SK-N-SH (cell line): ENCODE results near the gene GSTO2. TPM values are rescaled to one million over a fixed set of nuclear protein-coding genes. Genes with fewer than 3 reads are reported as not detected.

ENCODE experiments used
- CTCF ChIA-PET: fragments of 300-600, 350-600 bp; formaldehyde crosslinking; extraction: SDS; loops from one replicate; lab custom pipeline; 2021; lab: Yijun Ruan, JAX
- POLR2A ChIA-PET: fragments of 350-600 bp; sonication (Branson Sonifier 250); formaldehyde crosslinking; extraction: SDS; loops from one replicate; lab custom pipeline; 2020; ENCODE audit warnings: antibody characterized with exemption, inconsistent platforms; lab: Yijun Ruan, JAX
- DNase-seq: peaks from one replicate; pipeline ENCODE4 v3.0.0; 2012
- H2AFZ ChIP-seq: fragments of 200-600 bp; sonication (generic); 2 replicates; pipeline ENCODE4 v1.8.1; 2016; ENCODE audit warnings: antibody characterized with exemption, mild to moderate bottlenecking, low read depth
- H3F3A ChIP-seq: fragments of 200-600 bp; sonication (generic); replicated peaks from 2 replicates; pipeline ENCODE3; 2016; ENCODE audit warnings: antibody characterized with exemption, mild to moderate bottlenecking; ENCODE audit not compliant: insufficient read depth
- H3K27ac ChIP-seq, 2 experiments: fragments of 200-500 bp in 1 of 2; fragments of 200-600 bp in 1 of 2; sonication (Bioruptor generic) in 1 of 2; sonication (generic), shearing (Covaris generic) in 1 of 2; 2 replicates each; pipeline versions ENCODE4 v1.5.1 to v1.6.1; 2014 to 2016; ENCODE audit warnings: low read depth in 2 of 2, inconsistent platforms in 1 of 2, low read length in 1 of 2, mild to moderate bottlenecking in 1 of 2, mixed read lengths in 1 of 2
- H3K27me3 ChIP-seq: fragments of 200-600 bp; sonication (generic), shearing (Covaris generic); 2 replicates; pipeline ENCODE4 v1.6.1; 2016; ENCODE audit warnings: mixed run types; ENCODE audit not compliant: insufficient read depth
- H3K36me3 ChIP-seq, 2 experiments: fragments of 200-500 bp in 1 of 2; fragments of 200-600 bp in 1 of 2; sonication (Bioruptor generic) in 1 of 2; sonication (generic) in 1 of 2; replicated peaks in 1 of 2; 2 replicates each; pipeline versions ENCODE3 to v1.5.1; 2014 to 2016; ENCODE audit warnings: low read length in 1 of 2, mild to moderate bottlenecking in 1 of 2; ENCODE audit not compliant: insufficient read depth in 2 of 2, control insufficient read depth in 1 of 2
- H3K4me1 ChIP-seq, 2 experiments: fragments of 200-500 bp in 1 of 2; fragments of 200-600 bp in 1 of 2; sonication (Bioruptor generic) in 1 of 2; sonication (generic), shearing (Covaris generic) in 1 of 2; 2 replicates each; pipeline versions ENCODE4 v1.5.1 to v1.6.1; 2014 to 2016; ENCODE audit warnings: low read depth in 1 of 2, low read length in 1 of 2, mixed run types in 1 of 2; ENCODE audit not compliant: insufficient read depth in 2 of 2, control insufficient read depth in 1 of 2
- H3K4me2 ChIP-seq: fragments of 200-600 bp; sonication (generic), shearing (Covaris generic); 2 replicates; pipeline ENCODE4 v1.6.1; 2017; ENCODE audit warnings: mixed run types
- H3K4me3 ChIP-seq, 2 experiments: fragments of 200-500 bp in 1 of 2; fragments of 200-600 bp in 1 of 2; sonication (Bioruptor generic) in 1 of 2; sonication (generic), shearing (Covaris generic) in 1 of 2; 2 replicates each; pipeline versions ENCODE4 v1.5.1 to v1.8.1; 2014 to 2016; ENCODE audit warnings: low read depth in 2 of 2, inconsistent platforms in 1 of 2, low read length in 1 of 2, mild to moderate bottlenecking in 1 of 2, mixed read lengths in 1 of 2, moderate library complexity in 1 of 2
- H3K79me2 ChIP-seq: fragments of 200-600 bp; sonication (generic); 2 replicates; pipeline ENCODE4 v1.8.1; 2017; ENCODE audit warnings: mild to moderate bottlenecking; ENCODE audit not compliant: insufficient read depth
- H3K9ac ChIP-seq: fragments of 200-600 bp; sonication (generic); 2 replicates; pipeline ENCODE4 v1.6.1; 2017; ENCODE audit warnings: mixed run types
- H3K9me2 ChIP-seq: fragments of 200-600 bp; sonication (generic); 2 replicates; pipeline ENCODE4 v1.6.1; 2017; ENCODE audit warnings: mixed run types
- H3K9me3 ChIP-seq: fragments of 200-600 bp; sonication (generic); 2 replicates; pipeline ENCODE4 v1.6.1; 2017; ENCODE audit warnings: mixed run types, mild to moderate bottlenecking, moderate library complexity
- H4K20me1 ChIP-seq: fragments of 200-600 bp; sonication (generic); 2 replicates; pipeline ENCODE4 v1.6.1; 2017; ENCODE audit warnings: mild to moderate bottlenecking, mixed run types; ENCODE audit not compliant: insufficient read depth
- ELF1 ChIP-seq: IDR thresholded peaks from 2 replicates; pipeline ENCODE4 v1.4.0; 2012
- EP300 ChIP-seq, 2 experiments: IDR thresholded peaks; 2 replicates each; pipeline versions ENCODE4 v1.4.0 to v1.6.1; 2012; ENCODE audit warnings: borderline replicate concordance in 1 of 2, low read depth in 1 of 2, low read length in 1 of 2
- EZH2phosphoT487 ChIP-seq: fragments of 200-600 bp; sonication (generic); IDR thresholded peaks from 2 replicates; pipeline ENCODE4 v1.6.1; 2017; ENCODE audit warnings: low read depth, mixed run types, mild to moderate bottlenecking, antibody characterized with exemption, moderate library complexity, borderline replicate concordance
- FOSL2 ChIP-seq: IDR thresholded peaks from 2 replicates; pipeline ENCODE4 v1.4.0; 2012; ENCODE audit warnings: low read depth, mild to moderate bottlenecking, moderate library complexity, borderline replicate concordance
- FOXJ3 ChIP-seq: sonication (generic); formaldehyde crosslinking; IDR thresholded peaks from 2 replicates; pipeline ENCODE4 v1.5.1; 2020; ENCODE audit warnings: mild to moderate bottlenecking, missing genetic modification reagents
- FOXM1 ChIP-seq: IDR thresholded peaks from 2 replicates; pipeline ENCODE4 v1.4.0; 2012; ENCODE audit warnings: low read depth, mild to moderate bottlenecking
- GABPA ChIP-seq: IDR thresholded peaks from 2 replicates; pipeline ENCODE4 v1.4.0; 2012; ENCODE audit warnings: low read depth, mild to moderate bottlenecking
- GATA2 ChIP-seq: sonication (generic); formaldehyde crosslinking; IDR thresholded peaks from 2 replicates; pipeline ENCODE4 v1.5.0; 2020; ENCODE audit warnings: mild to moderate bottlenecking, missing genetic modification reagents
- JUND ChIP-seq: IDR thresholded peaks from 2 replicates; pipeline ENCODE4 v1.4.0; 2012
- MEF2A ChIP-seq: IDR thresholded peaks from 2 replicates; pipeline ENCODE4 v1.4.0; 2012; ENCODE audit warnings: low read depth, borderline replicate concordance
- NFIC ChIP-seq: IDR thresholded peaks from 2 replicates; pipeline ENCODE4 v1.4.0; 2012; ENCODE audit warnings: borderline replicate concordance
- NRF1 ChIP-seq: IDR thresholded peaks from 2 replicates; pipeline ENCODE4 v1.6.1; 2012; ENCODE audit warnings: low read depth, mild to moderate bottlenecking, low read length
- POLR2AphosphoS5 ChIP-seq: IDR thresholded peaks from 2 replicates; pipeline ENCODE4 v1.6.1; 2012; ENCODE audit warnings: low read depth, low read length
- RAD21 ChIP-seq: IDR thresholded peaks from 2 replicates; pipeline ENCODE4 v1.6.1; 2012; ENCODE audit warnings: mild to moderate bottlenecking, low read length
- RCOR1 ChIP-seq: fragments of 150-350 bp; IDR thresholded peaks from 2 replicates; pipeline ENCODE4 v1.6.1; 2017; ENCODE audit warnings: antibody characterized with exemption, low read length
- RFX5 ChIP-seq: IDR thresholded peaks from 2 replicates; pipeline ENCODE4 v1.6.1; 2012; ENCODE audit warnings: mild to moderate bottlenecking, improper control_type of control experiment, low read length
- SIN3A ChIP-seq: IDR thresholded peaks from 2 replicates; pipeline ENCODE4 v1.6.1; 2012; ENCODE audit warnings: low read depth, mild to moderate bottlenecking, low read length, moderate library complexity, borderline replicate concordance
- SMC3 ChIP-seq: IDR thresholded peaks from 2 replicates; pipeline ENCODE4 v1.6.1; 2012; ENCODE audit warnings: low read depth, low read length, improper control_type of control experiment
- TAF1 ChIP-seq: IDR thresholded peaks from 2 replicates; pipeline ENCODE4 v1.6.1; 2012; ENCODE audit warnings: low read depth, mild to moderate bottlenecking, low read length, moderate library complexity, borderline replicate concordance
- TCF12 ChIP-seq: IDR thresholded peaks from 2 replicates; pipeline ENCODE4 v1.4.0; 2012
- TEAD4 ChIP-seq: IDR thresholded peaks from 2 replicates; pipeline ENCODE4 v1.4.0; 2012; ENCODE audit warnings: mild to moderate bottlenecking, borderline replicate concordance; ENCODE audit not compliant: insufficient read depth
- YY1 ChIP-seq: IDR thresholded peaks from 2 replicates; pipeline ENCODE4 v1.4.0; 2012; ENCODE audit warnings: low read depth, mild to moderate bottlenecking
- WGBS: methylation state at CpG from one replicate; pipeline ENCODE4 v1.1.6; 2017; ENCODE audit warnings: low lambda C conversion rate; 5-methylcytosine and 5-hydroxymethylcytosine counted together
- polyA plus RNA-seq, 3 experiments: library from polyadenylated mRNA; depleted of rRNA; stranded (reverse); fragments of >200 nt; gene quantifications; 2 replicates each; pipeline ENCODE4 v1.2.3, GENCODE V29; 2012
- TF ChIP-seq, protein P1 (sequence below): fragments of 150-350 bp; IDR thresholded peaks from 2 replicates; pipeline ENCODE4 v1.6.1; 2017; ENCODE audit warnings: antibody characterized with exemption, low read length, low read depth, borderline replicate concordance
- TF ChIP-seq, protein P2 (sequence below): IDR thresholded peaks from 2 replicates; pipeline ENCODE4; 2012
- TF ChIP-seq, protein P3 (sequence below): fragments of 200-600 bp; sonication (generic); IDR thresholded peaks from 2 replicates; pipeline ENCODE4 v1.6.1; 2017; ENCODE audit warnings: antibody characterized with exemption, mild to moderate bottlenecking, moderate library complexity
- TF ChIP-seq, protein P4 (sequence below): IDR thresholded peaks from 2 replicates; pipeline ENCODE4 v1.4.0; 2012; ENCODE audit warnings: low read depth
- TF ChIP-seq, protein P5 (sequence below): IDR thresholded peaks from 2 replicates; pipeline ENCODE4 v1.4.0; 2012; ENCODE audit warnings: low read depth, borderline replicate concordance
- TF ChIP-seq, protein P6 (sequence below): IDR thresholded peaks from 2 replicates; pipeline ENCODE4 v1.4.0; 2012; ENCODE audit warnings: low read depth, borderline replicate concordance

The GSTO2 gene
- polyA plus RNA-seq, 1 of the 3 experiments (the other 2 are of a cell fraction): 0.49 TPM

DNA sequence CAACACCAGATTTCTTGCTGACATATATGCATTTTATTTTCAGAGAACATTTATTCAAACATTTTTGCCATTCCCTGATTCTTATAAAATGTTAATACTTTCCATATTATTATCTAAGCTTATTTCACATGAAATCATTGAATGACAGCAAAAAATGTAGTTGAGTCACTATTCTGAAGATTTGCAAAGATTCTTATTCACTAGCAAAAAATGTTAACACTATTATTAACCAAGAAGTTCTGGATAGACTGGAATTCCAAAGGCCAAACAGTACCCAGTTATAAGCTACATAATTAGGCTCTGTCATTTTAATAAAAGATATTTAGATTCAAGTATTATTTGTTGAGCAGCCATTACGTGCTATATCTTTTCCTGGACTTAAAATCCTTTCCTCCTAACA, 4.3 kb downstream of the GSTO2 start:
- Histone ChIP-seq H3K79me2 (peaks cover 1% of the 10 kb centered on the region), H3K4me1 (peaks cover 6 to 11% of the 10 kb centered on the region in 2 experiments; a peak in 2 of 4 replicates), H3K4me2 (peak overlapping the region; percentile 6; the same call in 1 of the 2 replicates), H3K27ac (peak overlapping the region in 1 of 2 experiments; percentile 76; a peak in 2 of 4 replicates), H2AFZ (peak overlapping the region; percentile 47), H3K4me3 (no peak overlapping the region), H3K27me3 (no peaks in the 10 kb centered on the region), H3K36me3 (peaks cover 1 to 3% of the 10 kb centered on the region in 2 experiments), H3K9me2 (no peaks in the 10 kb centered on the region), H4K20me1 (no peaks in the 10 kb centered on the region), H3K9ac (peak overlapping the region; percentile 13; the same call in 1 of the 2 replicates), H3K9me3 (no peaks in the 10 kb centered on the region), H3F3A (peaks cover 19% of the 10 kb centered on the region)
- ChIA-PET CTCF (interaction anchor here (0.9 to 8.7 kb wide), 10 partner anchors 9 to 266 kb away, joined by 3 to 118 read pairs (median 15); partner anchors contain the start of genes CFAP58, GSTO1 and ITPRIP), POLR2A (interaction anchor here (1.4 kb wide), 1 partner anchor 18 kb away, joined by 4 read pairs; the partner anchor contains the start of gene GSTO1)
- WGBS: 49% methylated on average over 1 of the region's 1 CpG
- no peak for DNase-seq
- no peak for TF ChIP-seq FOXJ3
- no peak for TF ChIP-seq RCOR1
- TF ChIP-seq NFIC: no peak
- TF ChIP-seq TEAD4: no peak
- TF ChIP-seq TCF12: 0 out of 2 replicates have a peak, but pooled peaks have one; percentile 22
- no peak for TF ChIP-seq GATA2 (CRISPR knock-in tag)
- TF ChIP-seq, protein P1, sequence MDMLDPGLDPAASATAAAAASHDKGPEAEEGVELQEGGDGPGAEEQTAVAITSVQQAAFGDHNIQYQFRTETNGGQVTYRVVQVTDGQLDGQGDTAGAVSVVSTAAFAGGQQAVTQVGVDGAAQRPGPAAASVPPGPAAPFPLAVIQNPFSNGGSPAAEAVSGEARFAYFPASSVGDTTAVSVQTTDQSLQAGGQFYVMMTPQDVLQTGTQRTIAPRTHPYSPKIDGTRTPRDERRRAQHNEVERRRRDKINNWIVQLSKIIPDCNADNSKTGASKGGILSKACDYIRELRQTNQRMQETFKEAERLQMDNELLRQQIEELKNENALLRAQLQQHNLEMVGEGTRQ: no peak
- TF ChIP-seq RAD21: no peak
- no peak for TF ChIP-seq SMC3
- TF ChIP-seq, protein P2, sequence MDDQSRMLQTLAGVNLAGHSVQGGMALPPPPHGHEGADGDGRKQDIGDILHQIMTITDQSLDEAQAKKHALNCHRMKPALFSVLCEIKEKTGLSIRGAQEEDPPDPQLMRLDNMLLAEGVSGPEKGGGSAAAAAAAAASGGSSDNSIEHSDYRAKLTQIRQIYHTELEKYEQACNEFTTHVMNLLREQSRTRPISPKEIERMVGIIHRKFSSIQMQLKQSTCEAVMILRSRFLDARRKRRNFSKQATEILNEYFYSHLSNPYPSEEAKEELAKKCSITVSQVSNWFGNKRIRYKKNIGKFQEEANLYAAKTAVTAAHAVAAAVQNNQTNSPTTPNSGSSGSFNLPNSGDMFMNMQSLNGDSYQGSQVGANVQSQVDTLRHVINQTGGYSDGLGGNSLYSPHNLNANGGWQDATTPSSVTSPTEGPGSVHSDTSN: 0 out of 2 replicates have a peak, but pooled peaks have one; percentile 5
- TF ChIP-seq, protein P3, sequence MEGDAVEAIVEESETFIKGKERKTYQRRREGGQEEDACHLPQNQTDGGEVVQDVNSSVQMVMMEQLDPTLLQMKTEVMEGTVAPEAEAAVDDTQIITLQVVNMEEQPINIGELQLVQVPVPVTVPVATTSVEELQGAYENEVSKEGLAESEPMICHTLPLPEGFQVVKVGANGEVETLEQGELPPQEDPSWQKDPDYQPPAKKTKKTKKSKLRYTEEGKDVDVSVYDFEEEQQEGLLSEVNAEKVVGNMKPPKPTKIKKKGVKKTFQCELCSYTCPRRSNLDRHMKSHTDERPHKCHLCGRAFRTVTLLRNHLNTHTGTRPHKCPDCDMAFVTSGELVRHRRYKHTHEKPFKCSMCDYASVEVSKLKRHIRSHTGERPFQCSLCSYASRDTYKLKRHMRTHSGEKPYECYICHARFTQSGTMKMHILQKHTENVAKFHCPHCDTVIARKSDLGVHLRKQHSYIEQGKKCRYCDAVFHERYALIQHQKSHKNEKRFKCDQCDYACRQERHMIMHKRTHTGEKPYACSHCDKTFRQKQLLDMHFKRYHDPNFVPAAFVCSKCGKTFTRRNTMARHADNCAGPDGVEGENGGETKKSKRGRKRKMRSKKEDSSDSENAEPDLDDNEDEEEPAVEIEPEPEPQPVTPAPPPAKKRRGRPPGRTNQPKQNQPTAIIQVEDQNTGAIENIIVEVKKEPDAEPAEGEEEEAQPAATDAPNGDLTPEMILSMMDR: no peak
- no peak for TF ChIP-seq EZH2phosphoT487
- no peak for TF ChIP-seq GABPA
- TF ChIP-seq MEF2A: no peak
- peak; percentile 38; the same call in 1 of the 2 replicates for TF ChIP-seq FOSL2
- TF ChIP-seq, protein P4, sequence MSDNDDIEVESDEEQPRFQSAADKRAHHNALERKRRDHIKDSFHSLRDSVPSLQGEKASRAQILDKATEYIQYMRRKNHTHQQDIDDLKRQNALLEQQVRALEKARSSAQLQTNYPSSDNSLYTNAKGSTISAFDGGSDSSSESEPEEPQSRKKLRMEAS: no peak
- no peak for TF ChIP-seq NRF1
- no peak for TF ChIP-seq SIN3A
- TF ChIP-seq JUND: peak; percentile 42
- no peak for TF ChIP-seq YY1
- TF ChIP-seq, protein P5, sequence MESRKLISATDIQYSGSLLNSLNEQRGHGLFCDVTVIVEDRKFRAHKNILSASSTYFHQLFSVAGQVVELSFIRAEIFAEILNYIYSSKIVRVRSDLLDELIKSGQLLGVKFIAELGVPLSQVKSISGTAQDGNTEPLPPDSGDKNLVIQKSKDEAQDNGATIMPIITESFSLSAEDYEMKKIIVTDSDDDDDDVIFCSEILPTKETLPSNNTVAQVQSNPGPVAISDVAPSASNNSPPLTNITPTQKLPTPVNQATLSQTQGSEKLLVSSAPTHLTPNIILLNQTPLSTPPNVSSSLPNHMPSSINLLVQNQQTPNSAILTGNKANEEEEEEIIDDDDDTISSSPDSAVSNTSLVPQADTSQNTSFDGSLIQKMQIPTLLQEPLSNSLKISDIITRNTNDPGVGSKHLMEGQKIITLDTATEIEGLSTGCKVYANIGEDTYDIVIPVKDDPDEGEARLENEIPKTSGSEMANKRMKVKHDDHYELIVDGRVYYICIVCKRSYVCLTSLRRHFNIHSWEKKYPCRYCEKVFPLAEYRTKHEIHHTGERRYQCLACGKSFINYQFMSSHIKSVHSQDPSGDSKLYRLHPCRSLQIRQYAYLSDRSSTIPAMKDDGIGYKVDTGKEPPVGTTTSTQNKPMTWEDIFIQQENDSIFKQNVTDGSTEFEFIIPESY: no peak
- no peak for TF ChIP-seq ELF1
- no peak for TF ChIP-seq TAF1
- no peak for TF ChIP-seq FOXM1
- no peak for TF ChIP-seq RFX5
- TF ChIP-seq, protein P6, sequence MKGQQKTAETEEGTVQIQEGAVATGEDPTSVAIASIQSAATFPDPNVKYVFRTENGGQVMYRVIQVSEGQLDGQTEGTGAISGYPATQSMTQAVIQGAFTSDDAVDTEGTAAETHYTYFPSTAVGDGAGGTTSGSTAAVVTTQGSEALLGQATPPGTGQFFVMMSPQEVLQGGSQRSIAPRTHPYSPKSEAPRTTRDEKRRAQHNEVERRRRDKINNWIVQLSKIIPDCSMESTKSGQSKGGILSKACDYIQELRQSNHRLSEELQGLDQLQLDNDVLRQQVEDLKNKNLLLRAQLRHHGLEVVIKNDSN: no peak
- no peak for TF ChIP-seq EP300 (IDR thresholded peaks at IDR 0.05; ENCODE audit: borderline replicate concordance in 1 of 2, low read depth in 1 of 2, low read length in 1 of 2)
- TF ChIP-seq POLR2AphosphoS5: no peak
